HEK293 (cell line): ENCODE results near the gene MATCAP1.

Experiments
- CTCF ChIA-PET: fragments of 350-600 bp; formaldehyde crosslinking; extraction: SDS; loops from one replicate; lab custom pipeline; 2021; ENCODE audit warnings: antibody characterized with exemption; lab: Yijun Ruan, JAX
- POLR2A ChIA-PET: fragments of 300-600 bp; formaldehyde crosslinking; extraction: SDS; loops from one replicate; lab custom pipeline; 2020; ENCODE audit warnings: antibody characterized with exemption, inconsistent platforms; lab: Yijun Ruan, JAX
- H3K27ac ChIP-seq: fragments of 200-500 bp; sonication (Bioruptor generic); 2 replicates; pipeline ENCODE4 v1.5.1; 2014; ENCODE audit warnings: low read depth, low read length, control low read depth, inconsistent platforms; ENCODE audit errors: extremely low read depth
- H3K36me3 ChIP-seq, 2 experiments: fragments of 200-500 bp in 1 of 2; sonication (Bioruptor generic) in 1 of 2; 1 replicate in 1 of 2; 2 replicates in 1 of 2; pipeline ENCODE4 v1.5.1; 2014 to 2017; ENCODE audit warnings: inconsistent platforms in 2 of 2, low read length in 2 of 2; ENCODE audit not compliant: control insufficient read depth in 2 of 2, insufficient read depth in 1 of 2
- H3K4me1 ChIP-seq: fragments of 200-500 bp; sonication (Bioruptor generic); 2 replicates; pipeline ENCODE4 v1.5.1; 2014; ENCODE audit warnings: mild to moderate bottlenecking, low read length, inconsistent platforms; ENCODE audit not compliant: control insufficient read depth, insufficient read depth
- H3K4me3 ChIP-seq: 2 replicates; pipeline ENCODE4 v1.5.1; 2011; ENCODE audit warnings: low read depth, mild to moderate bottlenecking, control low read depth, low read length, moderate library complexity
- H3K9me3 ChIP-seq: fragments of 200-500 bp; sonication (Bioruptor generic); 2 replicates; pipeline ENCODE4 v1.5.1; 2014; ENCODE audit warnings: low read depth, low read length, inconsistent platforms; ENCODE audit not compliant: control insufficient read depth, insufficient read depth
- FEZF1 ChIP-seq: fragments of 450-650 bp; formaldehyde crosslinking; IDR thresholded peaks from 2 replicates; pipeline ENCODE4 v1.5.1; 2016; ENCODE audit warnings: missing biosample characterization, missing genetic modification characterization
- GLI2 ChIP-seq: fragments of 450-650 bp; formaldehyde crosslinking; IDR thresholded peaks from 2 replicates; pipeline ENCODE4; 2017; ENCODE audit warnings: missing biosample characterization, missing genetic modification characterization, low read depth, borderline replicate concordance
- HOXD13 ChIP-seq: sonication (generic); formaldehyde crosslinking; IDR thresholded peaks from 2 replicates; pipeline ENCODE4 v1.8.0; 2022; ENCODE audit warnings: missing genetic modification reagents, borderline replicate concordance
- MZF1 ChIP-seq: fragments of 450-650 bp; formaldehyde crosslinking; IDR thresholded peaks from 2 replicates; pipeline ENCODE4 v1.5.1; 2017; ENCODE audit warnings: missing biosample characterization, missing genetic modification characterization, borderline replicate concordance
- RBAK ChIP-seq: fragments of 450-650 bp; formaldehyde crosslinking; IDR thresholded peaks from 2 replicates; pipeline ENCODE4 v1.5.1; 2016; ENCODE audit warnings: missing biosample characterization, missing genetic modification characterization
- ZFP41 ChIP-seq: fragments of 450-650 bp; formaldehyde crosslinking; IDR thresholded peaks from 2 replicates; pipeline ENCODE4 v1.5.1; 2016; ENCODE audit warnings: missing biosample characterization, missing genetic modification characterization, borderline replicate concordance
- ZNF146 ChIP-seq: fragments of 450-650 bp; formaldehyde crosslinking; IDR thresholded peaks from 2 replicates; pipeline ENCODE4 v1.5.1; 2016; ENCODE audit warnings: missing biosample characterization, missing genetic modification characterization
- ZNF214 ChIP-seq: fragments of 450-650 bp; formaldehyde crosslinking; IDR thresholded peaks from 2 replicates; pipeline ENCODE4 v1.5.1; 2017; ENCODE audit warnings: missing biosample characterization, mild to moderate bottlenecking, missing genetic modification characterization, borderline replicate concordance
- ZNF324 ChIP-seq: fragments of 450-650 bp; formaldehyde crosslinking; IDR thresholded peaks from 2 replicates; pipeline ENCODE4 v1.5.1; 2016; ENCODE audit warnings: missing biosample characterization, missing genetic modification characterization
- ZNF341 ChIP-seq: fragments of 450-650 bp; formaldehyde crosslinking; IDR thresholded peaks from 2 replicates; pipeline ENCODE4; 2016; ENCODE audit warnings: low read depth, missing biosample characterization, missing genetic modification characterization
- ZNF350 ChIP-seq: fragments of 450-650 bp; formaldehyde crosslinking; IDR thresholded peaks from 2 replicates; pipeline ENCODE4 v1.5.0; 2017; ENCODE audit warnings: missing biosample characterization, mild to moderate bottlenecking, missing genetic modification characterization
- ZNF391 ChIP-seq: fragments of 450-650 bp; formaldehyde crosslinking; IDR thresholded peaks from 2 replicates; pipeline ENCODE4 v1.5.1; 2016; ENCODE audit warnings: low read depth, missing biosample characterization, missing genetic modification characterization, borderline replicate concordance
- ZNF510 ChIP-seq: fragments of 450-650 bp; formaldehyde crosslinking; IDR thresholded peaks from 2 replicates; pipeline ENCODE4 v1.5.1; 2018; ENCODE audit warnings: mild to moderate bottlenecking, missing genetic modification characterization, missing biosample characterization; ENCODE audit not compliant: insufficient replicate concordance
- ZNF514 ChIP-seq: fragments of 450-650 bp; formaldehyde crosslinking; IDR thresholded peaks from 2 replicates; pipeline ENCODE4 v1.5.1; 2016; ENCODE audit warnings: missing biosample characterization, missing genetic modification characterization
- ZNF521 ChIP-seq: fragments of 450-650 bp; formaldehyde crosslinking; IDR thresholded peaks from 2 replicates; pipeline ENCODE4 v1.5.1; 2017; ENCODE audit warnings: missing biosample characterization, mild to moderate bottlenecking, missing genetic modification characterization
- ZNF561 ChIP-seq: fragments of 450-650 bp; IDR thresholded peaks from 2 replicates; pipeline ENCODE4 v1.5.1; 2018; ENCODE audit warnings: missing biosample characterization, missing genetic modification characterization, borderline replicate concordance
- ZNF571 ChIP-seq: fragments of 450-650 bp; formaldehyde crosslinking; IDR thresholded peaks from 2 replicates; pipeline ENCODE4 v1.5.0; 2017; ENCODE audit warnings: missing biosample characterization, missing genetic modification characterization
- ZNF670 ChIP-seq: fragments of 450-650 bp; formaldehyde crosslinking; IDR thresholded peaks from 2 replicates; pipeline ENCODE4 v1.5.1; 2016; ENCODE audit warnings: missing biosample characterization, missing genetic modification characterization, low read depth
- ZNF792 ChIP-seq: fragments of 450-650 bp; formaldehyde crosslinking; IDR thresholded peaks from 2 replicates; pipeline ENCODE4 v1.5.1; 2016; ENCODE audit warnings: missing biosample characterization, missing genetic modification characterization
- ZSCAN23 ChIP-seq: fragments of 450-650 bp; formaldehyde crosslinking; IDR thresholded peaks from 2 replicates; pipeline ENCODE4 v1.5.1; 2016; ENCODE audit warnings: missing biosample characterization, missing genetic modification characterization
- TF ChIP-seq, protein P1 (sequence below): fragments of 450-650 bp; formaldehyde crosslinking; IDR thresholded peaks from 2 replicates; pipeline ENCODE4 v1.5.1; 2016; ENCODE audit warnings: missing biosample characterization, missing genetic modification characterization
- TF ChIP-seq, protein P2 (sequence below): fragments of 450-650 bp; formaldehyde crosslinking; IDR thresholded peaks from 2 replicates; pipeline ENCODE4 v1.5.1; 2016; ENCODE audit warnings: missing biosample characterization, missing genetic modification characterization
- TF ChIP-seq, protein P3 (sequence below): fragments of 450-650 bp; formaldehyde crosslinking; IDR thresholded peaks from 2 replicates; pipeline ENCODE4 v1.5.1; 2017; ENCODE audit warnings: missing biosample characterization, missing genetic modification characterization
- TF ChIP-seq, protein P4 (sequence below): fragments of 450-650 bp; formaldehyde crosslinking; IDR thresholded peaks from 2 replicates; pipeline ENCODE4 v1.5.1; 2017; ENCODE audit warnings: missing biosample characterization, mild to moderate bottlenecking, missing genetic modification characterization, moderate library complexity

MATCAP1 gene

DNA sequence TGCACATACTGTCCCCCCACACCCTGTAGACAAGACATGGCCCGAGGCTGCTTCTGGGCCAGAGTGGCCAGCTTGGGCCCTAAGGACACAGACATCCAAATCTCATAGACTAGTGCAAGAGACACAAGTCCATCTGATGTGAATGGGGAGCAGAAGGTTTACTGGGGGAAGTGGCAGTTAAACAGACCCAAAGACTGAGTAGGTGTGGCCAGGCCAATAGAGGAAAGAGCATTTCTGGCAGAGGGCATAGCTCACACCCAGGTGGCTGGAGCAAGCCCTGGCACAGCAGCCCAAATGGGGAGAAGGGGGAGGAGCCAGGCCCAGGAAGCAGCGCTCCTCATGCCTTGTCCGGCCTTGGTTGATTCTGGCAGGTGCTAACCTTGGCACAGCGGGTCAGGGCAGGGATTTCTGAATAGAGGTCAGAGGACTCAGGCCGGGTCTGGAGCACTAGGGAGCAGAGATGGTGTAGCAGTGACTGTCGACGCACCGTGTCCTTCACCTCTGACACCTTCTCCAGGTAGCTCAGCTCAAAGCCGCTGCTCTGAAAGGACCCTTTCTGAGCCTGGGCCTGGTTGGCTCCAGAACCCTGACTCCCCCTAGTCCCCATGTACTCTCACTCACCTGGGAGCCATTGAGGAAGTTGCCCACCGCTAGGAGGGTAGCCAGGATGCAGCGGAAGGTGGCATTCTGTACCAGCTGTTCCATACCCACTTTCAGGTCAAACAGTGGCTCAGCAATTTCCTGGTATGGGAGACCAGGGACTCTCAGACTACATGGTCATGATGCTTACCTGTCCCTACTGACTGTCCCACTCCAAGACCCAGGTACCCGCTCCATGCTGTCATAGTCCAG, 47.3 kb upstream of the MATCAP1 start:
- Histone ChIP-seq H3K9me3 (no peaks in the 10 kb centered on the region), H3K27ac (no peak overlapping the region), H3K4me3 (no peak overlapping the region), H3K4me1 (no peaks in the 10 kb centered on the region), H3K36me3 (peaks cover 5 to 71% of the 10 kb centered on the region in 2 experiments; a peak in 2 of 3 replicates)
- CTCF ChIA-PET, result interaction anchor here (0.6 to 2.1 kb wide), 3 partner anchors 15 to 337 kb away, joined by 3 to 4 read pairs (median 3); no protein-coding TSS in a partner anchor
- POLR2A ChIA-PET, result interaction anchor here (0.8 to 10.0 kb wide), 2 partner anchors 16 kb away, joined by 3 to 109 read pairs; partner anchors contain the start of genes FHOD1 and SLC9A5
- TF ChIP-seq ZNF792 (tag by site-specific recombination) (no peak), GLI2 (tag by site-specific recombination) (no peak), FEZF1 (tag by site-specific recombination) (no peak), ZNF341 (no peak), ZNF514 (tag by site-specific recombination) (no peak), ZNF146 (tag by site-specific recombination) (no peak), ZNF571 (tag by site-specific recombination) (no peak), ZNF324 (tag by site-specific recombination) (no peak), ZNF510 (tag by site-specific recombination) (no peak), ZFP41 (tag by site-specific recombination) (no peak)
- TF ChIP-seq, protein P1, sequence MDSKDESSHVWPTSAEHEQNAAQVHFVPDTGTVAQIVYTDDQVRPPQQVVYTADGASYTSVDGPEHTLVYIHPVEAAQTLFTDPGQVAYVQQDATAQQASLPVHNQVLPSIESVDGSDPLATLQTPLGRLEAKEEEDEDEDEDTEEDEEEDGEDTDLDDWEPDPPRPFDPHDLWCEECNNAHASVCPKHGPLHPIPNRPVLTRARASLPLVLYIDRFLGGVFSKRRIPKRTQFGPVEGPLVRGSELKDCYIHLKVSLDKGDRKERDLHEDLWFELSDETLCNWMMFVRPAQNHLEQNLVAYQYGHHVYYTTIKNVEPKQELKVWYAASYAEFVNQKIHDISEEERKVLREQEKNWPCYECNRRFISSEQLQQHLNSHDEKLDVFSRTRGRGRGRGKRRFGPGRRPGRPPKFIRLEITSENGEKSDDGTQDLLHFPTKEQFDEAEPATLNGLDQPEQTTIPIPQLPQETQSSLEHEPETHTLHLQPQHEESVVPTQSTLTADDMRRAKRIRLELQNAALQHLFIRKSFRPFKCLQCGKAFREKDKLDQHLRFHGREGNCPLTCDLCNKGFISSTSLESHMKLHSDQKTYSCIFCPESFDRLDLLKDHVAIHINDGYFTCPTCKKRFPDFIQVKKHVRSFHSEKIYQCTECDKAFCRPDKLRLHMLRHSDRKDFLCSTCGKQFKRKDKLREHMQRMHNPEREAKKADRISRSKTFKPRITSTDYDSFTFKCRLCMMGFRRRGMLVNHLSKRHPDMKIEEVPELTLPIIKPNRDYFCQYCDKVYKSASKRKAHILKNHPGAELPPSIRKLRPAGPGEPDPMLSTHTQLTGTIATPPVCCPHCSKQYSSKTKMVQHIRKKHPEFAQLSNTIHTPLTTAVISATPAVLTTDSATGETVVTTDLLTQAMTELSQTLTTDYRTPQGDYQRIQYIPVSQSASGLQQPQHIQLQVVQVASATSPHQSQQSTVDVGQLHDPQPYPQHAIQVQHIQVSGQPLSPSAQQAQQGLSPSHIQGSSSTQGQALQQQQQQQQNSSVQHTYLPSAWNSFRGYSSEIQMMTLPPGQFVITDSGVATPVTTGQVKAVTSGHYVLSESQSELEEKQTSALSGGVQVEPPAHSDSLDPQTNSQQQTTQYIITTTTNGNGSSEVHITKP (tag by site-specific recombination), result no peak

DNA sequence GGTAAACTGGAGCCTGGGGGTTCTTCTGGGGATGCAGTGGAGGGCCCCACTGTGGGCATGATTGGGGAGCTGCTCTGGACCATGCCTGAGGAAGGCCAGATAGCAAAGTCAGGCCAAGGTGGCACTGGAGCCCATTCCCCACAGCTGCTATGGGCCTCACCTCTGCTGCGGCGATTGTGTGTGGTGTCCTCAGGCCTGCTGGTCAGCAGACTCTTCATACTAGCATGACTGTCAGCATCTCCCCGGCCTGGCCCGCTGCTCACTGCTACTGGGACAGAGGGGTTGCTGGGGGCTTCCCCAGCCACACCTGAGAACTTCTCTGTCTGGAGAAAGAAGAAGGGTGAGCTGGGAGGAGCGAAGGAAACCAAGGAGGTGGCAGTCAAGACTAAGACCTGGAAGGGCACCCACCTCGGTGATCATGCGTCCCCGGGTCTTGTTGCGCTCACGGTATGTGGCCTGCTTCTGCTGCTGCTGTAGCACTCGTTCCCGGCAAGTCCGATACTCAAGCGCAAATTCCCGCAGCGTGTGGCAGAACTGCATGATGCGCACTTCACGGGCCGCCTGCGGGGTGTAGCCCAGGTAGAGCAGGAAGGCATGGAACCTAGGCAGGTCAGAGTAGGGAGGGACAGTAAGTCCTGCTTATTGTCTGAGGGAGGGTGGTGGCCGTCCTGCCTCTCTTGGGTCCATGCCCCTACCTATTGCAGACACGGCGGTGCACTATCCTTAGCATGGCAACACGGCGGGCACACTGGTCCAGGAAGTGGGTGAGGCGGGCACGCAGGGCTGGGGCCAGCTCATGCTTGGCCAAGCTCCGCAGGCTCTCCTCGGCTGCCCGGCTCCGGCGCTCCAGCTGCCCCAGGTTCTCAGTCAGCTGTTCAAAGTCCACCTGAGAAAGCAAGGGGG, 46.4 kb upstream of the MATCAP1 start:
- H3K36me3 ChIP-seq, result peaks cover 4 to 63% of the 10 kb centered on the region in 2 experiments; a peak in 2 of 3 replicates
- no peak overlapping the region for H3K27ac ChIP-seq
- ChIA-PET POLR2A (interaction anchor here (10.0 kb wide), 1 partner anchor 17 kb away, joined by 109 read pairs; the partner anchor contains the start of genes FHOD1 and SLC9A5), CTCF (no interaction called here)
- H3K9me3 ChIP-seq, result no peaks in the 10 kb centered on the region
- no peaks in the 10 kb centered on the region for H3K4me1 ChIP-seq
- H3K4me3 ChIP-seq, result no peak overlapping the region
- TF ChIP-seq ZSCAN23 (tag by site-specific recombination) (no peak), ZNF391 (no peak), ZNF214 (tag by site-specific recombination) (no peak), MZF1 (tag by site-specific recombination) (no peak), ZNF350 (tag by site-specific recombination) (no peak), ZNF561 (tag by site-specific recombination) (no peak), HOXD13 (no peak), ZNF521 (tag by site-specific recombination) (no peak), RBAK (no peak), ZNF670 (tag by site-specific recombination) (no peak)
- TF ChIP-seq, protein P2, sequence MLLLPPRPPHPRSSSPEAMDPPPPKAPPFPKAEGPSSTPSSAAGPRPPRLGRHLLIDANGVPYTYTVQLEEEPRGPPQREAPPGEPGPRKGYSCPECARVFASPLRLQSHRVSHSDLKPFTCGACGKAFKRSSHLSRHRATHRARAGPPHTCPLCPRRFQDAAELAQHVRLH (tag by site-specific recombination), result no peak
- TF ChIP-seq, protein P3, sequence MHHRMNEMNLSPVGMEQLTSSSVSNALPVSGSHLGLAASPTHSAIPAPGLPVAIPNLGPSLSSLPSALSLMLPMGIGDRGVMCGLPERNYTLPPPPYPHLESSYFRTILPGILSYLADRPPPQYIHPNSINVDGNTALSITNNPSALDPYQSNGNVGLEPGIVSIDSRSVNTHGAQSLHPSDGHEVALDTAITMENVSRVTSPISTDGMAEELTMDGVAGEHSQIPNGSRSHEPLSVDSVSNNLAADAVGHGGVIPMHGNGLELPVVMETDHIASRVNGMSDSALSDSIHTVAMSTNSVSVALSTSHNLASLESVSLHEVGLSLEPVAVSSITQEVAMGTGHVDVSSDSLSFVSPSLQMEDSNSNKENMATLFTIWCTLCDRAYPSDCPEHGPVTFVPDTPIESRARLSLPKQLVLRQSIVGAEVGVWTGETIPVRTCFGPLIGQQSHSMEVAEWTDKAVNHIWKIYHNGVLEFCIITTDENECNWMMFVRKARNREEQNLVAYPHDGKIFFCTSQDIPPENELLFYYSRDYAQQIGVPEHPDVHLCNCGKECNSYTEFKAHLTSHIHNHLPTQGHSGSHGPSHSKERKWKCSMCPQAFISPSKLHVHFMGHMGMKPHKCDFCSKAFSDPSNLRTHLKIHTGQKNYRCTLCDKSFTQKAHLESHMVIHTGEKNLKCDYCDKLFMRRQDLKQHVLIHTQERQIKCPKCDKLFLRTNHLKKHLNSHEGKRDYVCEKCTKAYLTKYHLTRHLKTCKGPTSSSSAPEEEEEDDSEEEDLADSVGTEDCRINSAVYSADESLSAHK (tag by site-specific recombination), result no peak
- TF ChIP-seq, protein P4, sequence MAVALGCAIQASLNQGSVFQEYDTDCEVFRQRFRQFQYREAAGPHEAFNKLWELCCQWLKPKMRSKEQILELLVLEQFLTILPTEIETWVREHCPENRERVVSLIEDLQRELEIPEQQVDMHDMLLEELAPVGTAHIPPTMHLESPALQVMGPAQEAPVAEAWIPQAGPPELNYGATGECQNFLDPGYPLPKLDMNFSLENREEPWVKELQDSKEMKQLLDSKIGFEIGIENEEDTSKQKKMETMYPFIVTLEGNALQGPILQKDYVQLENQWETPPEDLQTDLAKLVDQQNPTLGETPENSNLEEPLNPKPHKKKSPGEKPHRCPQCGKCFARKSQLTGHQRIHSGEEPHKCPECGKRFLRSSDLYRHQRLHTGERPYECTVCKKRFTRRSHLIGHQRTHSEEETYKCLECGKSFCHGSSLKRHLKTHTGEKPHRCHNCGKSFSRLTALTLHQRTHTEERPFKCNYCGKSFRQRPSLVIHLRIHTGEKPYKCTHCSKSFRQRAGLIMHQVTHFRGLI (tag by site-specific recombination), result no peak
